DND-41 (cell line): ENCODE measurements around the gene KRTAP9-8.
"Not testable (repeated sequence)": the region's sequence is repeated elsewhere in the genome, so short reads cannot be mapped to it uniquely, and the experiment has no call there.

Experiments used
- ATAC-seq: fragments of 200-7000 bp; cut with Tn5 transposase; 3 replicates; pipeline ENCODE4 v1.9.1; 2021; ENCODE audit warnings: low read depth; ENCODE audit not compliant: insufficient read depth
- DNase-seq: peaks from one replicate; pipeline ENCODE4 v3.0.0-alpha.2; 2020
- H2AFZ ChIP-seq: 2 replicates; pipeline ENCODE4 v1.6.0; 2012; ENCODE audit warnings: low read depth, low read length
- H3K27ac ChIP-seq: 2 replicates; pipeline ENCODE4 v1.5.1; 2012; ENCODE audit warnings: low read length, inconsistent platforms
- H3K27me3 ChIP-seq: fragments of 200-600 bp; sonication (generic); 2 replicates; pipeline ENCODE4 v1.6.0; 2012; ENCODE audit warnings: low read length, mild to moderate bottlenecking, inconsistent platforms; ENCODE audit not compliant: insufficient read depth, poor library complexity
- H3K36me3 ChIP-seq: 2 replicates; pipeline ENCODE4 v1.5.1; 2012; ENCODE audit warnings: low read length, inconsistent platforms; ENCODE audit not compliant: insufficient read depth
- H3K4me1 ChIP-seq: 2 replicates; pipeline ENCODE4 v1.5.1; 2012; ENCODE audit warnings: mild to moderate bottlenecking, low read length; ENCODE audit not compliant: insufficient read depth
- H3K4me2 ChIP-seq: 2 replicates; pipeline ENCODE4 v1.6.0; 2012; ENCODE audit warnings: mild to moderate bottlenecking, moderate library complexity, low read length, inconsistent platforms; ENCODE audit not compliant: insufficient read depth
- H3K4me3 ChIP-seq, 2 experiments: fragments of 200-600 bp in 1 of 2; shearing (Covaris generic) in 1 of 2; 2 replicates each; pipeline ENCODE4 v1.5.1; 2012 to 2016; ENCODE audit warnings: inconsistent platforms in 2 of 2, low read length in 2 of 2, mild to moderate bottlenecking in 2 of 2, low read depth in 1 of 2, moderate library complexity in 1 of 2
- H3K79me2 ChIP-seq: 2 replicates; pipeline ENCODE4 v1.6.0; 2012; ENCODE audit warnings: low read length, inconsistent platforms; ENCODE audit not compliant: insufficient read depth
- H3K9ac ChIP-seq: 2 replicates; pipeline ENCODE4 v1.6.0; 2012; ENCODE audit warnings: low read depth, mild to moderate bottlenecking, inconsistent platforms, low read length, moderate library complexity
- H3K9me3 ChIP-seq: 2 replicates; pipeline ENCODE4 v1.5.1; 2012; ENCODE audit warnings: low read length, moderate library complexity, mild to moderate bottlenecking, inconsistent platforms; ENCODE audit not compliant: insufficient read depth, severe bottlenecking
- H4K20me1 ChIP-seq: 2 replicates; pipeline ENCODE4 v1.6.0; 2012; ENCODE audit warnings: low read length; ENCODE audit not compliant: insufficient read depth
- CTCF ChIP-seq: IDR thresholded peaks from 2 replicates; pipeline ENCODE4 v1.5.1; 2012; ENCODE audit warnings: borderline replicate concordance, low read length, moderate library complexity, mild to moderate bottlenecking; ENCODE audit not compliant: poor library complexity, severe bottlenecking; ENCODE audit errors: extremely low read depth
- EZH2 ChIP-seq: IDR thresholded peaks from 3 replicates; pipeline ENCODE4 v1.6.1; 2012; ENCODE audit warnings: borderline replicate concordance, low read depth, mild to moderate bottlenecking, moderate library complexity, low read length, inconsistent platforms; ENCODE audit not compliant: severe bottlenecking

Gene KRTAP9-8

DNA sequence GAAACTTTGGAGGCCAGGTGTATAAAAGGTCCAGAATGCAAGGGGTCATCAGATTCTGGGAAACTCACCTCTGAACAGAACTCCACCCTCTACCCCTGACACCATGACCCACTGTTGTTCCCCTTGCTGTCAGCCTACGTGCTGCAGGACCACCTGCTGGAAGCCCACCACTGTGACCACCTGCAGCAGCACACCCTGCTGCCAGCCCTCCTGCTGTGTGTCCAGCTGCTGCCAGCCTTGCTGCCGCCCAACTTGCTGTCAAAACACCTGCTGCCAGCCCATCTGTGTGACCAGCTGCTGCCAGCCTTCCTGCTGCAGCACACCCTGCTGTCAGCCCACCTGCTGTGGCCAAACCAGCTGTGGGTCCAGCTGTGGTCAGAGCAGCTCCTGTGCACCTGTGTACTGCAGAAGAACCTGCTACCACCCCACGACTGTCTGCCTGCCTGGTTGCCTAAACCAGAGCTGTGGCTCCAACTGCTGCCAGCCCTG lies at the start of gene KRTAP9-8:
KRTAP9-8 (plus strand) TSS at position 51 of the 489 bp plus-strand sequence; CDS start at position 104, 53 bp downstream.
- H3K36me3 ChIP-seq, H3K4me3 ChIP-seq, H3K4me2 ChIP-seq, H3K27ac ChIP-seq, H3K9ac ChIP-seq, H3K79me2 ChIP-seq, H3K4me1 ChIP-seq, H4K20me1 ChIP-seq, ATAC-seq, DNase-seq, H3K27me3 ChIP-seq, H2AFZ ChIP-seq, H3K9me3 ChIP-seq: not testable (repeated sequence)

- H3K27ac ChIP-seq, H3K27me3 ChIP-seq, H3K36me3 ChIP-seq, DNase-seq, H3K4me2 ChIP-seq, H2AFZ ChIP-seq, H3K79me2 ChIP-seq, H3K9me3 ChIP-seq, H4K20me1 ChIP-seq, H3K4me1 ChIP-seq, H3K4me3 ChIP-seq, H3K9ac ChIP-seq, ATAC-seq: not testable (repeated sequence)
Observed at GRCh38 chr17:41189837-41190318, 47.9 kb upstream of the KRTAP9-8 start, which contains the start of gene KRTAP9-1. Gene KRTAP9-1 (plus strand): TSS chr17:41189887. CDS start chr17:41189887, 0 bp downstream.

DNA sequence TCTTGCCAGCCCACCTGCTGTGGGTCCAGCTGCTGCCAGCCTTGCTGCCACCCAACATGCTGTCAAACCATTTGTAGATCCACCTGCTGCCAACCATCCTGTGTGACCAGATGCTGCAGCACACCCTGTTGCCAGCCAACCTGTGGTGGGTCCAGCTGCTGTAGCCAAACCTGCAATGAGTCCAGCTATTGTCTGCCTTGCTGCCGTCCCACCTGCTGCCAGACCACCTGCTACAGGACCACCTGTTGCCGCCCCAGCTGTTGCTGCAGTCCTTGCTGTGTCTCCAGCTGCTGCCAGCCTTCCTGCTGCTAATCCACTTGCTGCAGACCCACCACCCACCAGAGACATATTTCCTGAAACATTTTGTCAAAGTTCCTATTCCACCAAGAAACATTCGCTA lies 47.5 kb upstream of the KRTAP9-8 start:
- Histone ChIP-seq H3K27ac (no peak overlapping the region), H3K9ac (no peak overlapping the region), H3K27me3 (peaks cover 3% of the 10 kb centered on the region), H3K4me1 (no peaks in the 10 kb centered on the region), H3K4me2 (no peak overlapping the region), H3K79me2 (no peaks in the 10 kb centered on the region), H3K9me3 (no peaks in the 10 kb centered on the region), H3K36me3 (no peaks in the 10 kb centered on the region), H2AFZ (no peak overlapping the region), H3K4me3 (no peak overlapping the region), H4K20me1 (no peaks in the 10 kb centered on the region)
- ATAC-seq (no peak), DNase-seq (no peak)
- TF ChIP-seq EZH2 (no peak), CTCF (no peak)

DNA sequence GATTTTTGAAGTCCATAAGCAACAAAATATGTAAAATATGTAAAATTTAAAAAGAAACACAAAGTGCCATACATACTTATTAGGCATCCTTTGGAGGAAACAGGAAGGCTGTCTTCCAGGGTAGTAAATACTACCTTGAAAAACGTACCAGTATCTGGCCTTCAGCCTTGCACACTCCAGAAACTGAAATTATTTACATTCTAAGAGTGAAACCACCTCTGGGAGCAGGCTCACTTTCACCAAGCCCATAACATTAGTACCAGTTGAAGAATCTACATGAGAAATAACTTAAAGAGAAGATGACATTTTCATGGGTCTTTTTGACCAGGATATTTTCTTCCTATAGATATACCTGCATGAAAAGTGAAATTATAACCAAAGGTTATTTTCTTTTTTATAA lies 41.7 kb upstream of the KRTAP9-8 start:
- DNase-seq: no peak
- ATAC-seq: no peak
- H3K36me3 ChIP-seq: no peaks in the 10 kb centered on the region
- H3K9me3 ChIP-seq: no peaks in the 10 kb centered on the region
- H3K27me3 ChIP-seq: no peaks in the 10 kb centered on the region
- TF ChIP-seq CTCF: no peak
- no peak for TF ChIP-seq EZH2
- H3K4me2 ChIP-seq: no peak overlapping the region
- no peak overlapping the region for H3K27ac ChIP-seq
- no peaks in the 10 kb centered on the region for H3K4me1 ChIP-seq
- H3K79me2 ChIP-seq: no peaks in the 10 kb centered on the region
- H2AFZ ChIP-seq: no peak overlapping the region
- no peak overlapping the region for H3K9ac ChIP-seq
- no peak overlapping the region for H3K4me3 ChIP-seq
- no peaks in the 10 kb centered on the region for H4K20me1 ChIP-seq
